Chondrocyte (in vitro differentiated cells): ENCODE data around the gene ATAD5. TPM values are rescaled to one million over a fixed set of nuclear protein-coding genes. Genes with fewer than 3 reads are reported as not detected.

Source experiments
- DNase-seq: peaks from one replicate; pipeline ENCODE4 v3.0.0; 2021; ENCODE audit warnings: mixed read lengths, low spot score
- H3K27ac Mint-ChIP-seq: one replicate; pipeline ENCODE4 v1.8.0; 2021; ENCODE audit warnings: mild to moderate bottlenecking, moderate library complexity, mixed read lengths; ENCODE audit not compliant: unreplicated experiment
- H3K27me3 Mint-ChIP-seq: 2 replicates; pipeline ENCODE4 v1.8.0; 2021; ENCODE audit warnings: low read depth, mixed read lengths
- H3K36me3 Mint-ChIP-seq: 2 replicates; pipeline ENCODE4 v1.8.0; 2021; ENCODE audit warnings: low read depth, mixed read lengths
- H3K4me1 Mint-ChIP-seq: 2 replicates; pipeline ENCODE4 v1.8.0; 2021; ENCODE audit warnings: low read depth, mild to moderate bottlenecking, mixed read lengths
- H3K4me3 Mint-ChIP-seq: one replicate; pipeline ENCODE4 v1.8.0; 2021; ENCODE audit warnings: mild to moderate bottlenecking, moderate library complexity, mixed read lengths; ENCODE audit not compliant: unreplicated experiment
- H3K9me3 Mint-ChIP-seq: 2 replicates; pipeline ENCODE4 v1.8.0; 2021; ENCODE audit warnings: low read depth, mixed read lengths
- total RNA-seq: library from RNA; stranded (reverse); gene quantifications from 3 replicates; pipeline ENCODE4 v1.2.1, GENCODE V29; 2021
- TF ChIP-seq, protein P1 (sequence below): fragments of 200-600 bp; sonication (generic); IDR thresholded peaks from 2 replicates; pipeline ENCODE4 v1.5.0; 2021; ENCODE audit warnings: antibody characterized with exemption, mild to moderate bottlenecking, moderate library complexity

ATAD5 gene
- total RNA-seq, 1 donor from 2014 or later, result 1.4 TPM

DNA sequence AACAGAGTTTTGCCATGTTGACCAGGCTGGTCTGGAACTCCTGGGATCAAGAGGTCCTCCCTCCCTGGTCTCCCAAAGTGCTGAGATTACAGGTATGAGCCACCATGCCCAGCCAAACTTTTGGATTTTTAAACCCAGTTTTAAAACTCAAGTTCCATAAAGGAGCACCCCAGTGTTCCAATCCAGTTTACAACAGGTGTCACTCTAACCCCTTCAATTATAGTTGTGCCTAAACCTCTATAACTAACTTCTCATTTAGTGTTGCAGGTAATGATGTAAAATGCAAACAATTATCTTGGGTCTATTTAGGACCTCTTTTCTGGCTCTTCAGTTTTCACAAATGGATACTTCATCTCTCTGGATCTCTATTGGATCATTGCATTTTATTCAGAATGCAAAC lies 82.2 kb downstream of the ATAD5 start:
- Mint-ChIP-seq H3K9me3 (no peaks in the 10 kb centered on the region), H3K4me1 (no peaks in the 10 kb centered on the region), H3K36me3 (no peaks in the 10 kb centered on the region), H3K4me3 (no peak overlapping the region), H3K27me3 (peaks cover 6% of the 10 kb centered on the region), H3K27ac (no peak overlapping the region)
- no peak for DNase-seq
- TF ChIP-seq, protein P1, sequence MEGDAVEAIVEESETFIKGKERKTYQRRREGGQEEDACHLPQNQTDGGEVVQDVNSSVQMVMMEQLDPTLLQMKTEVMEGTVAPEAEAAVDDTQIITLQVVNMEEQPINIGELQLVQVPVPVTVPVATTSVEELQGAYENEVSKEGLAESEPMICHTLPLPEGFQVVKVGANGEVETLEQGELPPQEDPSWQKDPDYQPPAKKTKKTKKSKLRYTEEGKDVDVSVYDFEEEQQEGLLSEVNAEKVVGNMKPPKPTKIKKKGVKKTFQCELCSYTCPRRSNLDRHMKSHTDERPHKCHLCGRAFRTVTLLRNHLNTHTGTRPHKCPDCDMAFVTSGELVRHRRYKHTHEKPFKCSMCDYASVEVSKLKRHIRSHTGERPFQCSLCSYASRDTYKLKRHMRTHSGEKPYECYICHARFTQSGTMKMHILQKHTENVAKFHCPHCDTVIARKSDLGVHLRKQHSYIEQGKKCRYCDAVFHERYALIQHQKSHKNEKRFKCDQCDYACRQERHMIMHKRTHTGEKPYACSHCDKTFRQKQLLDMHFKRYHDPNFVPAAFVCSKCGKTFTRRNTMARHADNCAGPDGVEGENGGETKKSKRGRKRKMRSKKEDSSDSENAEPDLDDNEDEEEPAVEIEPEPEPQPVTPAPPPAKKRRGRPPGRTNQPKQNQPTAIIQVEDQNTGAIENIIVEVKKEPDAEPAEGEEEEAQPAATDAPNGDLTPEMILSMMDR, result no peak

DNA sequence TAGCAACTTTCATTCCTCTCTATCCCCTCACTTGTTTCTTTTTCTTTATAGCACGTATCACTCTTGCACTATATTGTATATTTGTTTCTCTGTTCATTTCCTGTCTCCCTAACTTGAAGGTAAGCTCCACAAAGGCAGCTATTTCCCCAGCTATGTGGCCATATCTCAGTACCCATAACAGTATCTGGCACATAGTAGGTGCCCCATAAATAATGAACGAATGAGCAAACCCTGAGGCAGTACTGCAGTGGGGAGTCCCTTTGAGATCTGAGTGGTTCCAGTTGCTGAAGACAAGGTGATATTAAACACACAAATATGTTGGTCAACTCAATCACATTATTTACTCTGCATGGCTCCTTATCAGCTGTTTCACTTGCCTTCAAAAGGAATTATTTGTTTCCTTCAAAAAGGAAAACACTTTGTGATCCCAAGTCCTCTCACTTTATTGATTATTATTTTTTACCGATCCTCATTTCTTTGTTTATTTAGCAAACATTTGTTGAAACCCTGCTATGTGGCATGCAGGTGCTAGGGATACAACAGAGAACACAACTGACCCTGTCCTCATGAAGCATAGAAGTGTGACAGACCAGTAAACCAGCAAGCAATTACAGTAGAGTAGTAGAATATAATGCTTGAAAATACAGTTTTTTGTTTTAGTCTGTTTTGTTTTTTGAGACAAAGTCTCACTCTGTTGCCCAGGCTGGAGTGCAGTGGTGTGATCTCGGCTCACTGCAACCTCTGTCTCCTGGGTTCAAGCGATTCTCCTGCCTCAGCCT lies 84.3 kb downstream of the ATAD5 start:
- H3K27ac Mint-ChIP-seq, result no peak overlapping the region
- peaks cover 11% of the 10 kb centered on the region for H3K4me1 Mint-ChIP-seq
- no peaks in the 10 kb centered on the region for H3K9me3 Mint-ChIP-seq
- TF ChIP-seq, protein P1, result no peak
- no peaks in the 10 kb centered on the region for H3K36me3 Mint-ChIP-seq
- H3K4me3 Mint-ChIP-seq, result no peak overlapping the region
- peaks cover 11% of the 10 kb centered on the region for H3K27me3 Mint-ChIP-seq
- DNase-seq, result no peak

DNA sequence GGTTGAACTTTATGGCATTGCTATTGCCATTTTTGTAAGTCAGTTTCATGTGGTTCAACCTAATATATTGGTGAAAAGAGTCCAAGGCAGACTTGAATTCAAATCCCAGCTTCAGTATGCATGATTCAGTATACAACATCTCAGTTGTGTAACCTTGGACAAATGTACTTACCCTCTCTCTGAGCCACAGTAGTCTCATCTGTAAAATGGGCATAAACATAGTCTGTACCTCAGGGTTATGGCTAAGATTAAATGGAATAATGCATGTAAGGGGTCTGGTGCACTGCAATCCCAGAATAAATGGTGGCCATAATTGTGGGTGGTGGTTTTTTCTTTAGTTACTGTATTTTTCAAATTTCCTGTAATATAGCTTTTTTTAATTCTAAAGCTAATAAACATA lies 85.3 kb downstream of the ATAD5 start:
- Mint-ChIP-seq H3K4me3 (no peak overlapping the region), H3K4me1 (peaks cover 16% of the 10 kb centered on the region), H3K27ac (no peak overlapping the region), H3K9me3 (no peaks in the 10 kb centered on the region), H3K27me3 (peaks cover 16% of the 10 kb centered on the region), H3K36me3 (no peaks in the 10 kb centered on the region)
- DNase-seq, result no peak
- TF ChIP-seq, protein P1, result no peak

DNA sequence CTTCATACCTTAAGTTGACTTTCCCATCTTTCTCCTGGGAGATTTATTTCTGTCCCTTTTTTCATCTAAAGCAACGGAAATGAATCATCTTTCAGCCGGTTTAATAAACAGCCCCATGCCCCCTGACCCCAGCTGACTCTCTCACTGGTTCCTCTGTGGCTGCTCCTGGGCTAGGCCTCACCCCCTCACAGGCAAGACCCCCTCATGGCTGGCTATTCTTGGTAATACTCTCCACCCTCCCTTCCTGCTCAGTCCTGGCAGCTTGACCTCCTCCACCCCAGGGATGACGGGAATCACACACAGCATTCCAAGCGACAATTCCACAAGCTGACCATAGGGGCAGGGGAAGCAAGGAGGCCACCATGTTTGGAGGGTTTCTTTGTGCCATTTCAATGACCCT lies 88.5 kb downstream of the ATAD5 start:
- TF ChIP-seq, protein P1, result peak; percentile 18
- no peaks in the 10 kb centered on the region for H3K9me3 Mint-ChIP-seq
- peak overlapping the region; percentile 65 for H3K27ac Mint-ChIP-seq
- H3K4me1 Mint-ChIP-seq, result peaks cover 25% of the 10 kb centered on the region
- H3K36me3 Mint-ChIP-seq, result peaks cover 2% of the 10 kb centered on the region
- DNase-seq, result no peak
- H3K4me3 Mint-ChIP-seq, result no peak overlapping the region
- peaks cover 29% of the 10 kb centered on the region for H3K27me3 Mint-ChIP-seq

DNA sequence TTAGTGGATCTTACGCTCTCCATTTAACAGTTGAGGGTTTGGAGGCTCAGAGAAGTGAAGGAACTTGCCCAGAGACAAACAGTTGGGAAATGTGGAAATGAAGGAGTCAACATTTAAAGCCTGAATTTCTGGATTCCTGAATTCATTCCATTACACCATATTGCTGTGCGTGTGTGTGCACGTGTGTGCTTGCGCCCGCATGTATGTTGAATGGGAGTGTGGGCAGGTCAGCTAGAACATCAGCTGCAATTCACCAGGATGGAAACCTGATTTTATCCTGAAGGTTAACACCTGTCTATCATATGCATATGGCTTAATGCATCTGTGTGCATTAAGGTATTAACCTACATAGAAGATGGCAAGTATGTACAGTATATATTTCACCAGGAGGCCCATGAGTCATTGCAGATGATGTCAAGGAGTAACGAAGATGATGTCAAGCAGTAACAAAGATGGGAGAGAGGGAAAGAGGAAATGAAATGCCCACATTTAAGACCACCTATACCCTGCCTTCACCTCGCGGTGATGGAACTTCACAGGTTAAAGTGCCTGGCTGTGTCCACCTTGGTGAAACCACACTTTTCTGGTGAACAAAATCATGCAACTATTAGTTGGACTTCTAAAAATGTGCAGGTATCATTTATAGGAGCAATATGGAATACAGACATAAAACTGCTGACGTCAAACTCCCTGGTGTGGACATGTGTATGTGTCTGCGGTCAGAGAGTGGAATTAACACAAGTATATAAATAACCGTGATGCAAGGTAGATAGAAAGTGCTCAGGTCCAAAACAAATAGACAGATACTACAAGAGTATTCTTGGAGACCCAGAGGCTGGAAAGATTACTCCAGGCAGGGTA lies 89.1 kb downstream of the ATAD5 start:
- no peak for DNase-seq
- TF ChIP-seq, protein P1, result no peak
- Mint-ChIP-seq H3K27ac (no peak overlapping the region), H3K4me1 (peaks cover 25% of the 10 kb centered on the region), H3K36me3 (peaks cover 2% of the 10 kb centered on the region), H3K9me3 (no peaks in the 10 kb centered on the region), H3K27me3 (peaks cover 31% of the 10 kb centered on the region), H3K4me3 (peak overlapping the region; percentile 55)
